Smooth muscle cell (in vitro differentiated cells): ENCODE measurements around the gene RNF227. TPM values are rescaled to one million over a fixed set of nuclear protein-coding genes. Genes with fewer than 3 reads are reported as not detected.

ENCODE experiments used
- DNase-seq: peaks from one replicate; lab custom pipeline; 2025; ENCODE audit not compliant: unreplicated experiment; lab: John Stamatoyannopoulos, UW
- H2AFZ ChIP-seq: fragments of 200-600 bp; sonication (generic); 2 replicates; pipeline ENCODE4 v1.6.0; 2016; ENCODE audit warnings: antibody characterized with exemption, low read depth, mild to moderate bottlenecking
- H3F3A ChIP-seq: fragments of 200-600 bp; sonication (generic); 2 replicates; pipeline ENCODE4 v1.6.0; 2017; ENCODE audit warnings: antibody characterized with exemption, low read depth
- H3K27ac ChIP-seq: fragments of 200-600 bp; sonication (generic); 2 replicates; pipeline ENCODE4 v1.5.1; 2016; ENCODE audit warnings: low read depth, mild to moderate bottlenecking
- H3K27me3 ChIP-seq: fragments of 200-600 bp; sonication (generic); 2 replicates; pipeline ENCODE4 v1.6.1; 2016; ENCODE audit warnings: low read depth, mild to moderate bottlenecking
- H3K36me3 ChIP-seq: fragments of 200-600 bp; sonication (generic); 2 replicates; pipeline ENCODE4 v1.5.1; 2016; ENCODE audit warnings: low read depth
- H3K4me1 ChIP-seq: fragments of 200-600 bp; sonication (generic); 2 replicates; pipeline ENCODE4 v1.5.1; 2016; ENCODE audit warnings: low read depth
- H3K4me2 ChIP-seq: fragments of 200-600 bp; sonication (generic); 2 replicates; pipeline ENCODE4 v1.6.0; 2016; ENCODE audit warnings: mild to moderate bottlenecking
- H3K4me3 ChIP-seq: fragments of 200-600 bp; sonication (generic); 2 replicates; pipeline ENCODE4 v1.5.1; 2016; ENCODE audit warnings: mild to moderate bottlenecking
- H3K79me2 ChIP-seq: fragments of 200-600 bp; sonication (generic); 2 replicates; pipeline ENCODE4 v1.6.0; 2016; ENCODE audit warnings: low read depth, mild to moderate bottlenecking
- H3K9ac ChIP-seq: fragments of 200-600 bp; sonication (generic); 2 replicates; pipeline ENCODE4 v1.6.0; 2016; ENCODE audit warnings: low read depth
- H3K9me3 ChIP-seq: fragments of 200-600 bp; sonication (generic); replicated peaks from 2 replicates; pipeline ENCODE4 v1.5.1; 2016; ENCODE audit warnings: low read depth
- H4K20me1 ChIP-seq: fragments of 200-600 bp; sonication (generic); 2 replicates; pipeline ENCODE4 v1.6.0; 2016; ENCODE audit warnings: low read depth
- WGBS: methylation state at CpG from one replicate; pipeline ENCODE4 v1.1.7; 2016; ENCODE audit warnings: low lambda C conversion rate; 5-methylcytosine and 5-hydroxymethylcytosine counted together
- polyA plus RNA-seq: library from polyadenylated mRNA; unstranded; fragments of >200 nt; fragmentation: Nextera tagmentation; extraction: Ambion mirVana; gene quantifications from 2 replicates; pipeline ENCODE4 v1.2.1, GENCODE V29; 2016
- total RNA-seq: library from RNA; depleted of rRNA; stranded (reverse); fragments of >200 nt; gene quantifications from 2 replicates; pipeline ENCODE4 v1.2.3, GENCODE V29; 2014
- TF ChIP-seq, protein P1 (sequence below): fragments of 200-600 bp; sonication (generic); IDR thresholded peaks from 2 replicates; pipeline ENCODE4 v1.5.1; 2017; ENCODE audit warnings: borderline replicate concordance, mild to moderate bottlenecking, antibody characterized with exemption; ENCODE audit not compliant: insufficient read depth, poor library complexity, severe bottlenecking

Gene RNF227
- total and polyA plus RNA-seq, 2 experiments from 2014 or later: 3.4 to 3.5 TPM

DNA sequence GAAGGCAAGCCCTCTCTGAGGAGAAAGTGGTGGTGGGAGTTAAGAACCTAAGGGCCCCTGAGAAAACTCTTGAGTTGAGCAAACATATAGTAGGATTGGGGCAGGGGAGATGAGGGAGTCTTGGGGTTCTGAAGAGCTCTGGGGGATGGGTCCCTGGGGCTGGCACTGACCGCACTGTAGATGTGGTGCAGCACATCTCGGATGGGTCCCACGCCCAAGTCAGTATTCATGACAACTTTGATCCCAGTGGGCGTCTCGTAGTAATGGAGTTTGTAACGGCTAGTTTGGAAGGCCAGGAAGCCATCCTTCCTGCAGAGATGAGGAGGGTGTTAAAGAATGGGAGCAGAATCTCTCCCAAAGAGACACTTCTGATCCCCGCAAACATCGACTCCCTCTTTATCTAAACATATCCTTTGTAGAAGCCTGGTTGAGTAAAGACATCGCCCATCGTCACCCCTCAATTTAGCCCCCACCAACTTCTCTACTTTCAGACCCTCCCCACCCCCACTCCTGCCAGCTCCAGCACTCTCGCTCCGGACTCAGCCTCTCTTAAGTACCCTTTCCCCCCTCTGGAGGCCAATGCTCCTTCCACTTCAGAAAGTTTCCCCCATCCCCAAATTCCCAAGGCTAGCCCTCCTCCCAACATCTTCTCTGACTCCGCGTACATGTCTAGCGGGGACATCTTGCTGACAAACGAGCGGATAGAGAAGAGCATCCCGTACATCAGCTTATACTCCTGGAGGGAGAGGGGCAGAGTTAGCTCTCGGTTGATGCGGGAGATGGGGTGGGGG lies 14.9 kb upstream of the RNF227 start:
- Histone ChIP-seq H3F3A (no peaks in the 10 kb centered on the region), H3K4me3 (peak overlapping the region; percentile 94), H3K27me3 (no peaks in the 10 kb centered on the region), H3K27ac (peak overlapping the region; percentile 85), H3K4me2 (peak overlapping the region; percentile 98), H3K9me3 (no peaks in the 10 kb centered on the region), H3K4me1 (peaks cover 21% of the 10 kb centered on the region), H3K9ac (peak overlapping the region; percentile 70), H3K79me2 (peaks cover 20% of the 10 kb centered on the region), H2AFZ (peak overlapping the region; percentile 73), H4K20me1 (peaks cover 17% of the 10 kb centered on the region), H3K36me3 (no peaks in the 10 kb centered on the region)
- DNase-seq: no peak
- 43% methylated on average over 20 of the region's 20 CpGs for WGBS
- TF ChIP-seq, protein P1, sequence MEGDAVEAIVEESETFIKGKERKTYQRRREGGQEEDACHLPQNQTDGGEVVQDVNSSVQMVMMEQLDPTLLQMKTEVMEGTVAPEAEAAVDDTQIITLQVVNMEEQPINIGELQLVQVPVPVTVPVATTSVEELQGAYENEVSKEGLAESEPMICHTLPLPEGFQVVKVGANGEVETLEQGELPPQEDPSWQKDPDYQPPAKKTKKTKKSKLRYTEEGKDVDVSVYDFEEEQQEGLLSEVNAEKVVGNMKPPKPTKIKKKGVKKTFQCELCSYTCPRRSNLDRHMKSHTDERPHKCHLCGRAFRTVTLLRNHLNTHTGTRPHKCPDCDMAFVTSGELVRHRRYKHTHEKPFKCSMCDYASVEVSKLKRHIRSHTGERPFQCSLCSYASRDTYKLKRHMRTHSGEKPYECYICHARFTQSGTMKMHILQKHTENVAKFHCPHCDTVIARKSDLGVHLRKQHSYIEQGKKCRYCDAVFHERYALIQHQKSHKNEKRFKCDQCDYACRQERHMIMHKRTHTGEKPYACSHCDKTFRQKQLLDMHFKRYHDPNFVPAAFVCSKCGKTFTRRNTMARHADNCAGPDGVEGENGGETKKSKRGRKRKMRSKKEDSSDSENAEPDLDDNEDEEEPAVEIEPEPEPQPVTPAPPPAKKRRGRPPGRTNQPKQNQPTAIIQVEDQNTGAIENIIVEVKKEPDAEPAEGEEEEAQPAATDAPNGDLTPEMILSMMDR: no peak

DNA sequence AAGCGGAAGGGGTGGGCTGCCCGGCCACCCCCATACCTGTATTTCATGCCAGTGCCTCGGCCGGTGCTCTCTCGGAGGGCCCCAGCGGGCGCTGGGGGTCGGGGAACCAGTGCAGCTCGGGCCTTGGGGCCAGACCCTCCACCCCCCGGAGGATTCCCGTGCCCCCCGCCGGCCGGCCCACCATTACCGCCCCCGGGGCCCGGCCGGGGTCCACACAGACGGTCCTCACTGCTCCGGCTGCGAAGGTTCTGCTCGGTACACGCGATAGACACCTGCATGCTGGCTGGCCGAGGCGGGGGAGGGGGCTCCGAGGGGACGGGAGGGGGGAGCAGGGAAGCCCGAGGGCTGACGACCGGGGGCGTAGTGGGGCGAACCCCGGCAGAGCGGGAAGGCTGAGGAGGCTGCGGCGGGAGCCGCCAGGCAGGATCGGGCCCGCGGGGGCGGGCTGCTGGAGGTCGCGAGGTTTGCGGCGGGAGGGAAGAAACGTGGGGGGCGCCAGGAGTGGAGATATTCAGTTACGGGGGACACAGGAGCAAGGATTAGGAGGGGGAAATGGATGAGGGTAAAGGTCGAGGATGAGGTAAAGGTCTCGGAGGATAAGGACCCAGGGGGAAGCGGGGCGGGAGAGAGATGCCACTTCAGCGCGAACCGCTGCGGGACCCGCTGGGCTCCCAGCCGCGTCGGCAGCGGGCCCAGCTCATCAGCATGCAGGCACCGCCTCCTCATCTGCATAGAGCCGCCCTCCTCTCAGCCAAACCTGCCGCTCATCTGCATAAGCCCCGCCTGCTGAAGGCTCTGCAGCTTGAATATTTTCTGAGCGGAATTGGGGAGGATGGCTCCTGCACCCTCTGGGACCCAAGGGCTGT lies 13.3 kb upstream of the RNF227 start, which contains the start of gene KCNAB3:
Gene KCNAB3 (minus strand): TSS at position 699 of the 866 bp plus-strand sequence. CDS start 421 bp downstream, at position 278.
- peak; percentile 25 for DNase-seq
- peak within 1 kb of the TSS; percentile 98 for H3K4me2 ChIP-seq
- no peak within 1 kb of the TSS for H3K27ac ChIP-seq
- H3K79me2 ChIP-seq: peaks cover 16% of the 10 kb centered on the region
- no peaks in the 10 kb centered on the region for H3K36me3 ChIP-seq
- H3K9ac ChIP-seq: peak within 1 kb of the TSS; percentile 45
- no peaks in the 10 kb centered on the region for H3F3A ChIP-seq
- H3K4me1 ChIP-seq: peaks cover 21% of the 10 kb centered on the region
- TF ChIP-seq, protein P1: no peak
- no peaks in the 10 kb centered on the region for H3K9me3 ChIP-seq
- H4K20me1 ChIP-seq: peaks cover 11% of the 10 kb centered on the region
- H3K4me3 ChIP-seq: peak within 1 kb of the TSS; percentile 59
- WGBS: 14% methylated on average over 35 of the region's 67 CpGs
- H3K27me3 ChIP-seq: no peaks in the 10 kb centered on the region
- peak within 1 kb of the TSS; percentile 87 for H2AFZ ChIP-seq

DNA sequence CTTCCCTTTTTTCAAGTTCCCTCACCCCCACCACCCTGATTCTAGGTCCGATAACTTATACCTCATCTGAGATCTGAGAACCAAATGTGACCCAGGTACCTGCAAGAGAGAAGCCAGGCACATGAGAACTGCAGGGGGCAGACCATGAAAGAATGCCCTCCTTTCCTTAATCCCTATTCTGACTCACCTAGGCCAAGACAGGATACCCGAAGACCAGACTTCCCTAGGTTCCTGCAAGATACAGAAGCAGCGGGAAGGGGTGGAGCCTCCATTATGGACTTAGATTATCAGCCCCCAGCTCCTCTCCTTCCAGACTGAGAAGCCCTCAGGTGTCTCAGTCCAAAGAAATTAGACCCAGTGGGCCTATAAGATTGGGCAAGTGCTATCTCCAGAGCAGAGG lies 11.5 kb upstream of the RNF227 start:
- no peak for DNase-seq
- H3K36me3 ChIP-seq: no peaks in the 10 kb centered on the region
- WGBS: 69% methylated on average over 3 of the region's 3 CpGs
- peaks cover 19% of the 10 kb centered on the region for H3K4me1 ChIP-seq
- H3K4me3 ChIP-seq: no peak overlapping the region
- H3K9ac ChIP-seq: no peak overlapping the region
- H2AFZ ChIP-seq: no peak overlapping the region
- H3F3A ChIP-seq: no peaks in the 10 kb centered on the region
- no peaks in the 10 kb centered on the region for H3K27me3 ChIP-seq
- H4K20me1 ChIP-seq: no peaks in the 10 kb centered on the region
- H3K4me2 ChIP-seq: no peak overlapping the region
- peaks cover 4% of the 10 kb centered on the region for H3K79me2 ChIP-seq
- H3K9me3 ChIP-seq: no peaks in the 10 kb centered on the region
- no peak overlapping the region for H3K27ac ChIP-seq
- TF ChIP-seq, protein P1: no peak
